ENCODE results near the gene DOCK1. TPM values are rescaled to one million over a fixed set of nuclear protein-coding genes. Genes with fewer than 3 reads are reported as not detected.

The DOCK1 gene
- total RNA-seq, 1 donor from 2014 or later, result 25.8 TPM

DNA sequence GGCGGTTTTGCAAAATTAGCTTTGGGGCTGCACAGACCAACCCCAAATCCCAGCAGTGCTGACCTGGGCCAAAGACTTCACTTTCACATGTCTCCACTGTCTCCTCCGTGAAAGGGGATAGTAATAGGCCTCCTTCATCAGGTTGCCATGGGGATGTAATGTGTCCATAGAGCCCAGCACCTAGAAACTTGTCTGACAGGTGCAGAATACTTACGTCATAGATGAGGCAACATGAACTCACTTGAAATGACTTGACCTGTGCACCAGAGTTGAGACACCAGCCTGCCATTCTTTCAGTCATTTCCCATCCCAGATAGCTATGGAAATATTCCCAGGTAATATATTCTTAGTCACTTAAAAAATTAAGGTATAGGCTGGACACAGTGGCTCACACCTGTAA, 196.9 kb downstream of the DOCK1 start:
- peaks cover 4 to 20% of the 10 kb centered on the region in 2 donors for H3K36me3 ChIP-seq
- TF ChIP-seq, protein P1, sequence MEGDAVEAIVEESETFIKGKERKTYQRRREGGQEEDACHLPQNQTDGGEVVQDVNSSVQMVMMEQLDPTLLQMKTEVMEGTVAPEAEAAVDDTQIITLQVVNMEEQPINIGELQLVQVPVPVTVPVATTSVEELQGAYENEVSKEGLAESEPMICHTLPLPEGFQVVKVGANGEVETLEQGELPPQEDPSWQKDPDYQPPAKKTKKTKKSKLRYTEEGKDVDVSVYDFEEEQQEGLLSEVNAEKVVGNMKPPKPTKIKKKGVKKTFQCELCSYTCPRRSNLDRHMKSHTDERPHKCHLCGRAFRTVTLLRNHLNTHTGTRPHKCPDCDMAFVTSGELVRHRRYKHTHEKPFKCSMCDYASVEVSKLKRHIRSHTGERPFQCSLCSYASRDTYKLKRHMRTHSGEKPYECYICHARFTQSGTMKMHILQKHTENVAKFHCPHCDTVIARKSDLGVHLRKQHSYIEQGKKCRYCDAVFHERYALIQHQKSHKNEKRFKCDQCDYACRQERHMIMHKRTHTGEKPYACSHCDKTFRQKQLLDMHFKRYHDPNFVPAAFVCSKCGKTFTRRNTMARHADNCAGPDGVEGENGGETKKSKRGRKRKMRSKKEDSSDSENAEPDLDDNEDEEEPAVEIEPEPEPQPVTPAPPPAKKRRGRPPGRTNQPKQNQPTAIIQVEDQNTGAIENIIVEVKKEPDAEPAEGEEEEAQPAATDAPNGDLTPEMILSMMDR (IDR thresholded peaks at IDR 0.05), result no peak

DNA sequence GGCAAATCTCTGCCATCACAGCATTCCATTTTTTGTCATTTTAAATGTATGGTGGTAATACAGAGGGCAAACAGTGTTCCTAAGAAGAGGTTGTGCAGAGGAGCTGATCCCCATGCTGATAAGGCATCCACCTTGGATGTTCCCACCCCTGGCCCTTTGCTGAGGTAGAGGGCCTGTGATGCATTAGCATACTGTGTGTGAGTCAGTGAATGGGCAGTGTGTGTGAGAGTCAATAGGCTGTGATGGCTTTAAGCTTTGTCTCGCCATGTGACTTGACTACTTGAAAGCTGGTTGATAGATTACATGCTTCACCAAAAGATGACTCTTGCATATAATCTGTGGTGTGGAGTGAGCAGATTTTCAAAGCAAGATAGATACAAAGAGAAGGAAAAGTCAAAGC, 209.9 kb downstream of the DOCK1 start:
- DNase-seq (ENCODE audit: low spot score in 2 of 2), result no peak
- intact Hi-C loops (cut with DNase I), result no loop called here
- no peaks in the 10 kb centered on the region for H3K27me3 ChIP-seq
- H3K27ac ChIP-seq, result no peak overlapping the region
- no peak overlapping the region for H3K4me3 ChIP-seq
- TF ChIP-seq, protein P1 (IDR thresholded peaks at IDR 0.05), result no peak
- peaks cover 5 to 31% of the 10 kb centered on the region in 2 donors for H3K36me3 ChIP-seq
- H3K4me1 ChIP-seq, result no peaks in the 10 kb centered on the region
- H3K9me3 ChIP-seq, result no peaks in the 10 kb centered on the region

More for the DNA sequence above, 196.9 kb downstream of the DOCK1 start:
- DNase-seq (ENCODE audit: low spot score in 2 of 2), result no peak
- intact Hi-C loops (cut with DNase I), result no loop called here
- Histone ChIP-seq H3K4me3 (no peak overlapping the region), H3K9me3 (no peaks in the 10 kb centered on the region), H3K4me1 (no peaks in the 10 kb centered on the region), H3K27me3 (no peaks in the 10 kb centered on the region), H3K27ac (no peak overlapping the region)

DNA sequence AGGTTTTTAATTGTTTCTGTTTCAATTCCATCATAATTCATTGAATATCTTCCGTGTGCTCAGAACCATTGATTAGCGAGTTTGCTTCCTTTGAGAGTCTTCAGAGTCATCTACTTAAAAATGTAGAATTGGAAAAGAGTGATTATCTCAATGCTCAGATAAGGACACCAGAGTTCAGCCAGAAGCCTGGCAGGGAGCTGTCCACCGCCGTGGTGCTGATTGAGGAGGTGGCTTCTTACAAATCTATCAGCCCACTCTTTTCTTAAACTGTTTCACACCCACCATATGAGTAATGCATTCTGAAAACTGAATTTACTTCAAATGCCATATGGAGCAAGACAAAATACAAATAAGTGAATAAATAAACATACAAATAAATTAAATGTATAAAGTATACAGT, 211.9 kb downstream of the DOCK1 start:
- Histone ChIP-seq H3K27me3 (no peaks in the 10 kb centered on the region), H3K4me1 (no peaks in the 10 kb centered on the region), H3K4me3 (no peak overlapping the region), H3K9me3 (no peaks in the 10 kb centered on the region), H3K27ac (no peak overlapping the region), H3K36me3 (peaks cover 0 to 13% of the 10 kb centered on the region in 2 donors)
- TF ChIP-seq, protein P1 (IDR thresholded peaks at IDR 0.05), result no peak
- intact Hi-C loops (cut with DNase I), result no loop called here
- DNase-seq (ENCODE audit: low spot score in 2 of 2), result no peak

DNA sequence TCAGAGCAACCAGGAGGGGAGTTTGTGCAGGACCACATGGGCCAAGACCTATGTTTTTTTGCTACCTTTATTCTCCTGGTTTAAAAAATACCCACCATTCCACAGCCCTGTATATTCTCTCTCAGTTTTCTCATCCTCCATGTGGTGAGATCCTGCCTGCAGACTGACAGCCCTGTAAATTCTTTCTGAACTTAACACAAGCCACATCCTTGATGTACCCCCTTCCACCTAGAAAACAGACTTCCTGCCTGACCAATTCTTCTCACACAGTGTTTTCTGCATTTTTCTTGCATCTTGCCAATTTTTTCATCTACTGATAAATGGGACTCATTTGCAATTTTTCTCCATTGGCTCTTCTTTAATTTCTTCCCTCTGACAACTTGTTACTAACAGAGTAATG, 212.8 kb downstream of the DOCK1 start:
- Histone ChIP-seq H3K4me1 (no peaks in the 10 kb centered on the region), H3K27ac (no peak overlapping the region), H3K9me3 (no peaks in the 10 kb centered on the region), H3K4me3 (no peak overlapping the region), H3K27me3 (no peaks in the 10 kb centered on the region), H3K36me3 (peaks cover 0 to 7% of the 10 kb centered on the region in 2 donors)
- TF ChIP-seq, protein P1 (IDR thresholded peaks at IDR 0.05), result no peak
- intact Hi-C loops (cut with DNase I), result no loop called here
- no peak for DNase-seq (ENCODE audit: low spot score in 2 of 2)

DNA sequence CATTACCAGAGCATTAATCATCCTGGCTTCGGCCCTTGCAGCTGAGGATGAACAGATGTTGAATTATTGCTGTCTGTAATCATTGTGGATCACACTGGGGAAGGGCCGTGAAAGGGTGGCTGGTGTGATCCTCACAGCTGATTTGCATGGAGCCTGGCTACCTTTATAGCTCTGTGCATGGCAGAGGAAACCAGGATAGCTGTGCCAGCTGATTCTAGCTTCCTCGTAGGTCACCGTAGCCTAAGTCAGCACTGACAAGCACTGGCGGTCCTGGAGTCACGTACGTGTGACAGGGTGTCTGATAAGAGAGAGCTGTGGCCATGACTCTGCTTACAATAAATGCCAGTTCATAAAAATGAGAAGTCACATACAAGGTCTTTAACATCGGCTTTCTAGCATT, 214.7 kb downstream of the DOCK1 start:
- DNase-seq (ENCODE audit: low spot score in 2 of 2), result no peak
- intact Hi-C loops (cut with DNase I), result no loop called here

More for the DNA sequence above, 214.7 kb downstream of the DOCK1 start:
- no peaks in the 10 kb centered on the region for H3K9me3 ChIP-seq
- H3K36me3 ChIP-seq, result peaks cover 0 to 7% of the 10 kb centered on the region in 2 donors
- no peak overlapping the region for H3K27ac ChIP-seq
- H3K4me1 ChIP-seq, result no peaks in the 10 kb centered on the region
- H3K27me3 ChIP-seq, result no peaks in the 10 kb centered on the region
- H3K4me3 ChIP-seq, result no peak overlapping the region
- TF ChIP-seq, protein P1 (IDR thresholded peaks at IDR 0.05), result no peak
